Activated CD4-positive, alpha-beta T cell treated with anti-CD3 and anti-CD28 coated beads, Interleukin-2, Interleukin-6, amounts not matched to agents 100 ng/mL and 50 ng/mL, durations not matched to agents 16 hours and 8 hours (primary cell): ENCODE results near the gene FASN.

Experiments
- DNase-seq: peaks from one replicate; pipeline ENCODE4 v3.0.0-alpha.2; 2020

Gene FASN

DNA sequence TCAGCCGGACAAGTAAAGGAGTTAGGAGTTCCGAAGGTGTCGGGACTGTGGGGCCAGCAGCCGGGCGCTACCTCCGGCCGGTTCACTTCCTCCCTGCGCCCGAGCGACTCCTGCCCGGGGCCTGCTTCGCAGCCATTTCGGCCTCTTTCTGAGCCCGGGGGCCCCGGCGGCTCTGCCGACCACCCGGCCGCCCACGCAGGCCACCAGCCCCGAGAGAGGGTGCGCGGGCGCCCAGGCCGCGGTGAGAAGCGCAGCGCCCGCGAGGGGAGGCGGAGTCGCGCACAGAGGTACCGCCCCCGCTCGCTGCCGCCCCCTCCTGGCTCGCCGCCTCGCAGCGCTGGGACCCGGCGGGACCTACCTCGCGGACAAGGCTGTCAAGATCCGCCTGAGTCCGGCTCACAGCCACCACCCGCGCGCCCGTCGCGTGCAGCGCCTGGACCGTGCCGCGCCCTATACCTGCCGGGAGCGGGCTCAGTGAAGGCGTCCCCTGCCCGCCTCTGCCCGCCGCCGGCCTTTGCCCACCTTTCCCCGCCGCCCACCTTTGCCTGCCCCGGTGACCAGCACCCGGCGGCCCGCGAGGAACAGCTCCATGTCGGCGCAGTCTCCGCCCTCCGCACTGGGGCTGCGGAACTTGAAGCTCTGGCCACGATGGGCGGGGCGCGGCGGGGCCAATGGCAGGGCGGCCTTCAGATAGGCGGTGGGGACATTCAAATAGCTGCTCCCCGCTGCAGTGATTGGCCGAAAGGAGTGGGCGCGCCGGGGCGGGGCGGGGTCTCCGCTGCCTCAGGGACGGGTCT lies 60.7 kb downstream of the FASN start, which contains the start of gene DCXR:
Gene DCXR, minus strand, starts transcription at position 606 of the 797 bp plus-strand sequence. Its CDS starts 15 bp downstream, at position 591.
- peak; percentile 97 for DNase-seq

DNA sequence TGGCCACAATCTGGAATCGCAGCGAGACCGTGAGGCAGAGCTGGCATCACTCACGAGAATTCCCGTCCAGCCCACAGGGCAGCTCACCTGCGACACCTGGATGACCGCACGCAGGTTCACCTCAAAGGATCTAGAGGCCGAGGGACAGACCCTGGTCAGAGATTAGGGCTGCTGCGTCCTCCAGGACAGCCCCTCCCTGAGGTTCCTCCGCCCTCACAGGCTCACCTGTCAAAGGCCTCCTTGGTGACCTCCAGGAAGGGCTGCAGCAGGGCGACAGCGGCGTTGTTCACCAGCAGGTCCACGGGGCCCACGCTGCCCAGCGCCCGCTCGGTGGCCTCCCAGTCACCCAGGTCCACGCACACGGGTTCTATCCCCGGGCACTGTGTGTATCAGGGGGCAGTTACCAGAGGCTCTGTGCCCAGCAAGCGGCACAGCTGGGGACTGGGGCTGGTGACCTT lies 61.4 kb downstream of the FASN start:
- DNase-seq = no peak

DNA sequence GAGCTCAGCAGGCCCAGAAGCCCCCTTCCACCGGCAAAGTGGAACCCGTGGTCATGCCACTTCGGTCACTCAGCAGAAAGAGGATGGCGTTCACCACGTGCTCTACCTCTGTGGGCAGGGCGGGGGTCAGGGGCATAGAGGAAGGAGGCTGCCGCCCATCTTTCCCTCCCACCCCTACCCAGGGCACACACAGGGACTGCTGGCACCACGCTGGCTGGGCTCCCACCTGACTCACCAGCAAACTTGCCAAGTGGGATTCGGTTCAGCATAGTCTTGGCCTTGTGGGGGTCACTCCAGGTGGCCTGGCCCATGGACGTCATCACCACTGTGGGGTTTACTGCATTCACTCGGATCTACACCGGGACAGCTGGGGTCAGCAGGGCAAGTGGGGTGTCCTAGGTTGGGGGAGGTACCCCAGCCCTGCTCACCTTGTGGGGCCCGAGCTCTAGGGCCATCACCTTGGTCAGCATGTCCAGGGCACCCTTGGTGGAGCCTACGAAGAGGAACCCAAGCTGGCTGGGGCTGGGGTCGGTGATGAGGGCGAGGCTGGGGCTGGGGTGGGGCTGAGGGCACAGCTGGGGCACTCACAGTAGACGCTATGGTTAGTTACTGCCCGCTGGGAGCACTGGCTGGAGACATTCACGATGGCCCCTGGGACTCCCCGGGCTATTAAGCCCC lies 61.9 kb downstream of the FASN start:
- DNase-seq = no peak

- DNase-seq = no peak
Observed at GRCh38 chr17:82035488-82035887, 62.5 kb downstream of the FASN start.

DNA sequence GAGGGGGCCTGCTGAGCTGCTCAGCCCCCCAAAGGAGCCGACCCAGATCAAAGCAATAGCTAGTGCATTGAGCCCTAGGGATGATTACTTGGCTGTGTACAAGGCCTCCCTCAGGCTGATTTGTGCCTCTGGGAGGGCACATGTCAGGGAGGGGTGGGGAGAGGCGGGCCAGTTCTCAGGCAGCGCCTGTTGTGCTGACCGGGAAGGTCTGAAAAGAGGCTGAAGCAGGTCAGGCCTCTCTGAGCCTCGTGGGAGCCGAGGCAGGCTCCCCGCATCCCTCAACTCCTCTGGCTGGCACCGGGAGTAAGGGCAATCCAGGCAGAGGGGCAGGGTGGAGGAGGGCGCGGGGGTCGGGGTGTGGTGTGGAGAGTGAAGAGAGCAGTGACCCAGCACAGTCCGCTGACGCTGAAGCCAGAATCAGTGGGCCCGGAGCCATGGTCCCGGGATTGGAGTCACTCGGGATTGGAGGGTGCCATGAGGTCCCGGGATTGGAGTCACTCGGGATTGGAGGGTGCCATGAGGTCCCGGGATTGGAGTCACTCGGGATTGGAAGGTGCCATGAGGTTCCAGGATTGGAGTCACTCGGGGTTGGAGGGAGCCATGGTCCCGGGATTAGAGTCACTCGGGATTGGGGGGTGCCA lies 63.5 kb downstream of the FASN start:
- no peak for DNase-seq

DNA sequence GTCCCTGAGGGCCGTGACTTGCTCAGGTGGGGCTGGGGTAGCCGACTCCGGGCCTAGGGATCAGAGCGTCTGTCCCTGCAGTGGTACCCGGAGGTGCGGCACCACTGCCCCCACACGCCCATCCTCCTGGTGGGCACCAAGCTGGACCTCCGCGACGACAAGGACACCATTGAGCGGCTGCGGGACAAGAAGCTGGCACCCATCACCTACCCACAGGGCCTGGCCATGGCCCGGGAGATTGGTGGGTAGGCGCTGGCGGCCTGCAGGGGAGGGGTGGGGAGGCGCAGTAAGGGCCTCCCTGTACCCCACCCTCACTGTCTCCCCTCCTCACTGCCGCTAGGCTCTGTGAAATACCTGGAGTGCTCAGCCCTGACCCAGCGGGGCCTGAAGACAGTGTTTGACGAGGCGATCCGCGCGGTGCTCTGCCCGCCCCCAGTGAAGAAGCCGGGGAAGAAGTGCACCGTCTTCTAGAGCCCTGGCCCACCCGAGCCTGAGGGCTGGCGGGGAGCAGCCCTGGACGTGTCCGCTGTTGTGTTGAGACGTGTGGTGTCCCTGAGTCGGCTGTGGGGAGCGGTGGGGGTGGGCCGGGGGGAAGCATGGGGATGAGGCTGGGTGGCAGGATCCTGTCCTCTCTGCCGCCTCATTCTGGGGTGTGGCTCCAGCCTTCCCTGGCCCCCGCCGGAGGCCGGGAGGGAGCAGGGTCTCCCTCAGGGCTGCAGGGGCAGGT lies 64.5 kb downstream of the FASN start:
- no peak for DNase-seq

- DNase-seq = peak; percentile 60
Observed at GRCh38 chr17:82031885-82032627, 66.0 kb downstream of the FASN start.

GRCh38 chr17:82031303-82031884 lies 66.6 kb downstream of the FASN start, which contains the start of gene RAC3:
RAC3 (plus strand) TSS chr17:82031678; CDS start chr17:82031762, 84 bp downstream.
- DNase-seq = no peak

DNA sequence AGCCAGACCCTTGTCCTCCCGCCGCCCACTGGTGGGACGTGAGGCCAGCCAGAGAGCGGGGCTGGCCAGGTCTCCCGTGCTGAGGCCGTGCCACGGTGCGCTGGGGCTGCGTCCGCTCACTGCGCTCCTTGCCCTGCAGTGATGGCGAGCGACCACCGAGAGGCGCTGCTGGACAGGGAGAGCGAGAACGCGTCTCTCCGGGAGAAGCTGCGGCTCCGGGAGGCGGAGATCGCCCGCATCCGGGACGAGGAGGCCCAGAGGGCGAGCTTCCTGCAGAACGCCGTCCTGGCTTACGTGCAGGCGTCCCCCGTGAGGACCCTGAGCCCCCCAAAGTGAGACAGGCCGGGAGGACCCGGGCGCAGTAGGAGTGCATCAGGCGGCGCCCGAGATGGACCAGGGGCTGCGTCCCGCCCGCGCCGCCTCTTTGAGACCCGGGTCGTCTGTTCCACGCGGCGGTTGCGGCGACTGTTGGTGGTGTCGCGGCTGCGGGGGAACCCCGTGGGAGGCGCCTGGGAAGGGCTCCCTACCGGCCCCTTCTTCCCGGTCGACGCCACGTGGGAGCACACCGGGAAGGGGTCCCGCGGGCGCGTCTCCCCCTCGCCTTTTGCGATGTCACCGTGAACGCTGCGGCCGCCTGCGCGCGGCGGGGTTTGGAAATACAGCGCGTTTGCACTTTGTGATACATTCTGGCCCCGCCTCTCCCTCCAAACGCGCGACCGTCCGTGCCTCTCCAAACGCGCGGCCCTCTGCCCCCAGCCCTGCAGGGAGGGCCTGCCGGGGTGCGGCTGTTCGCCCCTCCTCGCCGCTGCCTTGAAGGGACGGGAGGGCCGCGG lies 67.3 kb downstream of the FASN start:
- DNase-seq = peak; percentile 90

GRCh38 chr17:82029990-82030469 lies 68.0 kb downstream of the FASN start:
- no peak for DNase-seq

- no peak for DNase-seq
Observed at GRCh38 chr17:82029391-82029790, 68.6 kb downstream of the FASN start.

DNA sequence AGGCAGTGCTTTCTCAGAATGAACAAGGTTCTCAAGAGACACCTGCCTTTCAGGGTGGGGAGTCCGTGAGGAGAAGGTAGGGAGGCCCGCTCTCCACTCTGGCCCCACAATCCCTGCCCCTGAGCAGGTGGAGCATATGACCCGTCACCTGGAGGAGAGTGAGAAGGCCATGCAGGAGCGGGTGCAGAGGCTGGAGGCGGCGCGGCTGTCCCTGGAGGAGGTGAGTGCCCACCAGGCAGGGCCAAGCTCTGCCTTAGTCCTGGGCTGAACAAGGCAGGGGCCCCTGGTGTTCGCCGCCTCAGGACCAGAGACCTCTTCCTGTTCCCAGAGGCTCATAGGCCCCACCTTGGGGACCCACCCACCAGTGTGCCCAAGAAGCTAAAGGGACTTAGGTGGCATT lies 69.1 kb downstream of the FASN start:
- DNase-seq = no peak
